ENCODE data around the gene ATP6V1E1.

GRCh38 chr22:17641269-17641668, 12.7 kb upstream of the ATP6V1E1 start:
- TF ChIP-seq POLR2AphosphoS2 (IDR thresholded peaks at IDR 0.05; ENCODE audit: low read length) (no peak), ZNF146 (CRISPR knock-in tag; IDR thresholded peaks at IDR 0.05; ENCODE audit: unreplicated experiment) (no peak), L3MBTL2 (IDR thresholded peaks at IDR 0.05) (no peak), CHD1 (IDR thresholded peaks at IDR 0.05; ENCODE audit: low read length) (no peak), CREM (IDR thresholded peaks at IDR 0.05; ENCODE audit: low read depth) (no peak), EZH2 (IDR thresholded peaks at IDR 0.05; ENCODE audit: borderline replicate concordance, low read depth, low read length) (no peak), CTCF (IDR thresholded peaks at IDR 0.05 in 2 of 3, conservative IDR thresholded peaks at IDR 0.05 in 1 of 3; ENCODE audit: insufficient read depth in 2 of 3, low read depth in 1 of 3, low read length in 3 of 3) (no peak), POLR2AphosphoS5 (IDR thresholded peaks at IDR 0.05; ENCODE audit: control insufficient read depth, insufficient read depth, low read depth, low read length) (no peak), ARNT (IDR thresholded peaks at IDR 0.05) (no peak), POLR2A (conservative IDR thresholded peaks at IDR 0.05) (no peak; the same call in 1 of the 2 replicates), PREB (CRISPR knock-in tag; IDR thresholded peaks at IDR 0.05) (no peak), BRCA1 (IDR thresholded peaks at IDR 0.05) (no peak), BRCA1 (CRISPR knock-in tag; IDR thresholded peaks at IDR 0.05) (no peak), MLX (CRISPR knock-in tag; conservative IDR thresholded peaks at IDR 0.05) (no peak)
